ENCODE data around the gene RAI1. TPM values are rescaled to one million over a fixed set of nuclear protein-coding genes. Genes with fewer than 3 reads are reported as not detected.

RAI1 gene
- total RNA-seq, 1 experiment from 2014 or later: 12.0 TPM

DNA sequence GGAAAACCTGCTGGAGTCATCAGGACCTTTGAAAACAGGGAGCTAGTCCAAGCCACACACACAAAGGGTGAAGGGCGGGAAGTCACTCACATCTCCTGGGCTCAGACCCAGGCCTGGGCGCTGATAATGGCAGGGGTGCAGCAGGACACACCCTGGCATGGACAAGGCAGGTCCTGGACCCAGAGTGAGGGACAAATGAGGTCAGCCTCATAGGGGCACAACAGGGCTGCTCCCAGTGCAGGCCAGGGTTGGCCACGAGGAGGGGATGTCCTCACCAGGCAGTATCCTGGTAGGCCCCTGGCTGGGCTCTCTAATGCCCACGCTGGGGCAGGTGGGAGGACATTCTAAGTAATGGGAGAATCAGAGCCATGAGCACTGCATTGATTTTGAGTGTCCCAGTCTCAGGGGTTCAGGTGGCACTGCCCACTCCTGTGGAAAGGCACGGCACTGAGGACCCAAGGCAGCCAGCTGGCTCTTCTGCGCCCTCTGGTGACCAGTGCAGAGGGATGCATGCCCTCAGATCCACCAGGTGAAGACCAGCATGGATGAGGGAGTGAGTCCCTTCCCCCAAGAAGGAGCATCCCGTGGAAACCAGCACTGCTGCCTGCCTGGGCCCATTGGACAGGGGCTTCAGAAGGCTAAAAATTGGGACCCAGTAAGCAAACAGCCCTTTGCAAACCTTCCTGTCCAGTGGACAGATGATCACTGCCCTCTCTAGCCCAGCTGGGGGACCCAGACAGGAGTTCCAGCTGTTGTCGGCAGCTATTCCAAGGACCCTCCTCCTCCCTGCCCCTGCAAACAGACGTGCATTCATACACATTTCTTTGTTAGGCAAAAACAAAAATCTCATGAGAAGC is 178.9 kb downstream of the RAI1 start:
- DNase-seq (ENCODE audit: low spot score): peak; percentile 80
- in situ Hi-C loops (cut with HindIII; ENCODE audit: low sequenced_read_pairs): no loop called here

DNA sequence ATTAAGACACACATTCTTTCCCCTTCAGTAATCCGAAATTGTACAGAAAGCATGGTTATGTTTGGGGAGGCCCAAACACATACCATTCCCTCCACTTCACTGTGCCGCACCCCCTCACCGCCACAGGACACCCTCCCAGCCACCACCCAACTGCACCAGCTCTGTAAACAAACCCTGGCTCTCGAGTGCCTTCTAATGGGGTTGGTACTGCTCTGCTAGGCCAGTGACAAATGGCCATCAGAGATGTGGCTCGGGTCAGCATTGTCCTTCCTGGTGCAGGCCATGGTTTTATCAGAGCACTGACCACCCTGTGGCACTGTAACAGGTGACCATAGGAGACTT is 179.5 kb downstream of the RAI1 start:
- DNase-seq (ENCODE audit: low spot score): no peak
- in situ Hi-C loops (cut with HindIII; ENCODE audit: low sequenced_read_pairs): no loop called here

Other genes with a start within 250 kb of the RAI1 start
- 16.4 and 21.1 TPM in 2 replicates for gene MED9, start 204.5 kb upstream of the RAI1 start, total RNA-seq (2014; rRNA removed; shearing (Covaris generic))
- gene RASD1, start 185.1 kb upstream of the RAI1 start, total RNA-seq (2014; rRNA removed; shearing (Covaris generic)): not detected in 2 replicates
- 43.1 and 71.6 TPM in 2 replicates for gene PEMT, start 89.8 kb upstream of the RAI1 start, total RNA-seq (2014; rRNA removed; shearing (Covaris generic))
- gene SREBF1, start 155.5 kb downstream of the RAI1 start, total RNA-seq (2014; rRNA removed; shearing (Covaris generic)): 116 and 155 TPM in 2 replicates